Fibroblast of peridontal ligament (primary cell): Measurements from ENCODE around the gene AMPH.

Experiments
- DNase-seq: peaks from one replicate; pipeline ENCODE4 v3.0.0-alpha.2; 2010; ENCODE audit errors: extremely low read depth

Gene AMPH

GRCh38 chr7:38463277-38464225, 167.6 kb downstream of the AMPH start:
- peak; percentile 87 for DNase-seq

- DNase-seq: no peak
Measured at GRCh38 chr7:38462819-38463218, 168.4 kb downstream of the AMPH start.

GRCh38 chr7:38461887-38462286, 169.3 kb downstream of the AMPH start:
- DNase-seq: no peak

- no peak for DNase-seq
Measured at GRCh38 chr7:38453826-38454225, 177.3 kb downstream of the AMPH start.

- peak; percentile 8 for DNase-seq
Measured at GRCh38 chr7:38453168-38453567, 178.0 kb downstream of the AMPH start.

GRCh38 chr7:38452681-38453108, 178.5 kb downstream of the AMPH start:
- DNase-seq: peak; percentile 77

GRCh38 chr7:38451840-38452239, 179.3 kb downstream of the AMPH start:
- peak; percentile 78 for DNase-seq

GRCh38 chr7:38448584-38449234, 182.5 kb downstream of the AMPH start:
- peak; percentile 11 for DNase-seq

GRCh38 chr7:38448054-38448453, 183.1 kb downstream of the AMPH start:
- DNase-seq: peak; percentile 84

- no peak for DNase-seq
Measured at GRCh38 chr7:38438970-38439369, 192.2 kb downstream of the AMPH start.

GRCh38 chr7:38432671-38433070, 198.5 kb downstream of the AMPH start:
- no peak for DNase-seq

- no peak for DNase-seq
Measured at GRCh38 chr7:38432080-38432479, 199.1 kb downstream of the AMPH start.

GRCh38 chr7:38429057-38429456, 202.1 kb downstream of the AMPH start:
- no peak for DNase-seq

GRCh38 chr7:38428041-38428440, 203.1 kb downstream of the AMPH start:
- DNase-seq: peak; percentile 94

GRCh38 chr7:38427279-38427955, 203.8 kb downstream of the AMPH start:
- no peak for DNase-seq

- no peak for DNase-seq
Measured at GRCh38 chr7:38425509-38425908, 205.7 kb downstream of the AMPH start.

- DNase-seq: peak; percentile 63
Measured at GRCh38 chr7:38424750-38425463, 206.3 kb downstream of the AMPH start.

GRCh38 chr7:38413784-38414183, 217.4 kb downstream of the AMPH start:
- DNase-seq: no peak

GRCh38 chr7:38411404-38411803, 219.8 kb downstream of the AMPH start:
- DNase-seq: no peak

GRCh38 chr7:38410056-38410455, 221.1 kb downstream of the AMPH start:
- no peak for DNase-seq

- DNase-seq: no peak
Measured at GRCh38 chr7:38409531-38409930, 221.6 kb downstream of the AMPH start.
